Ishikawa (cell line): ENCODE measurements around the gene AUTS2.

Source experiments
- CEBPB ChIP-seq: IDR thresholded peaks from 2 replicates; pipeline ENCODE4 v1.6.1; 2012
- CREB1 ChIP-seq: IDR thresholded peaks from 2 replicates; pipeline ENCODE4 v1.6.1; 2012; ENCODE audit warnings: low read depth
- EP300 ChIP-seq: IDR thresholded peaks from 2 replicates; pipeline ENCODE4 v1.6.1; 2012; ENCODE audit warnings: borderline replicate concordance
- RAD21 ChIP-seq: IDR thresholded peaks from 2 replicates; pipeline ENCODE4 v1.6.1; 2012; ENCODE audit warnings: low read depth
- TF ChIP-seq, protein P1 (sequence below): IDR thresholded peaks from 2 replicates; pipeline ENCODE4 v1.6.1; 2012
- TF ChIP-seq, protein P2 (sequence below): IDR thresholded peaks from 2 replicates; pipeline ENCODE4 v1.6.1; 2012; ENCODE audit warnings: low read depth, mild to moderate bottlenecking

DNA sequence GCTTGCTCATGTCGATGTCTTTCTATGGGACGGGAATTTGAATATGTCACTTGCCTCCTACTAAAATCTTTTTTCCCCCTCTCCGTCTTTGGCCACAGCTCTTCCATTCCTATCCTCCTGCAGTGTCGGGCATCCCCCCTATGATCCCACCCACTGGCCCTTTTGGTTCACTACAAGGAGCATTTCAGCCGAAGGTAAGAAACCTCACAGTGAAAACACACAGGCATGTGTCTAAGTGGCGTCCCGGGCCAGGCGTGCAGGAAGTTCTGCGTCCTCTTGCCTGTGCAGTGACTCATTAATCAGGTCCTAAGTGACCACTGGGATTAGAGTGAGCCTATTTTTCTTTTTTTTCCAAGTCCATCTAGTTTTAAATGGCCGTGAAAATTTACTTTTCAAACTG is 1173.2 kb downstream of the AUTS2 start:
- TF ChIP-seq, protein P1, sequence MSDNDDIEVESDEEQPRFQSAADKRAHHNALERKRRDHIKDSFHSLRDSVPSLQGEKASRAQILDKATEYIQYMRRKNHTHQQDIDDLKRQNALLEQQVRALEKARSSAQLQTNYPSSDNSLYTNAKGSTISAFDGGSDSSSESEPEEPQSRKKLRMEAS = no peak
- TF ChIP-seq CREB1 (no peak), EP300 (no peak), CEBPB (no peak), RAD21 (no peak)
- TF ChIP-seq, protein P2, sequence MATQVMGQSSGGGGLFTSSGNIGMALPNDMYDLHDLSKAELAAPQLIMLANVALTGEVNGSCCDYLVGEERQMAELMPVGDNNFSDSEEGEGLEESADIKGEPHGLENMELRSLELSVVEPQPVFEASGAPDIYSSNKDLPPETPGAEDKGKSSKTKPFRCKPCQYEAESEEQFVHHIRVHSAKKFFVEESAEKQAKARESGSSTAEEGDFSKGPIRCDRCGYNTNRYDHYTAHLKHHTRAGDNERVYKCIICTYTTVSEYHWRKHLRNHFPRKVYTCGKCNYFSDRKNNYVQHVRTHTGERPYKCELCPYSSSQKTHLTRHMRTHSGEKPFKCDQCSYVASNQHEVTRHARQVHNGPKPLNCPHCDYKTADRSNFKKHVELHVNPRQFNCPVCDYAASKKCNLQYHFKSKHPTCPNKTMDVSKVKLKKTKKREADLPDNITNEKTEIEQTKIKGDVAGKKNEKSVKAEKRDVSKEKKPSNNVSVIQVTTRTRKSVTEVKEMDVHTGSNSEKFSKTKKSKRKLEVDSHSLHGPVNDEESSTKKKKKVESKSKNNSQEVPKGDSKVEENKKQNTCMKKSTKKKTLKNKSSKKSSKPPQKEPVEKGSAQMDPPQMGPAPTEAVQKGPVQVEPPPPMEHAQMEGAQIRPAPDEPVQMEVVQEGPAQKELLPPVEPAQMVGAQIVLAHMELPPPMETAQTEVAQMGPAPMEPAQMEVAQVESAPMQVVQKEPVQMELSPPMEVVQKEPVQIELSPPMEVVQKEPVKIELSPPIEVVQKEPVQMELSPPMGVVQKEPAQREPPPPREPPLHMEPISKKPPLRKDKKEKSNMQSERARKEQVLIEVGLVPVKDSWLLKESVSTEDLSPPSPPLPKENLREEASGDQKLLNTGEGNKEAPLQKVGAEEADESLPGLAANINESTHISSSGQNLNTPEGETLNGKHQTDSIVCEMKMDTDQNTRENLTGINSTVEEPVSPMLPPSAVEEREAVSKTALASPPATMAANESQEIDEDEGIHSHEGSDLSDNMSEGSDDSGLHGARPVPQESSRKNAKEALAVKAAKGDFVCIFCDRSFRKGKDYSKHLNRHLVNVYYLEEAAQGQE = no peak
